ENCODE results near the gene GIMAP1. TPM values are rescaled to one million over a fixed set of nuclear protein-coding genes. Genes with fewer than 3 reads are reported as not detected.
"Not testable (repeated sequence)": the region's sequence is repeated elsewhere in the genome, so short reads cannot be mapped to it uniquely, and the experiment has no call there.

The GIMAP1 gene
- 9.8 TPM for total RNA-seq
- 10.7 TPM for polyA plus RNA-seq
- long read RNA-seq, donor 1, full-length matches to known transcripts = 1 of 1 reads
- long read RNA-seq, donor 1, partial matches to known transcripts = 0 of 1 reads
- long read RNA-seq, donor 1, other reads (novel, unspliced or antisense) = 0 of 1 reads
- long read RNA-seq, donor 2 = 0 reads
- long read RNA-seq, donor 3, full-length matches to known transcripts = 6 of 6 reads
- long read RNA-seq, donor 3, partial matches to known transcripts = 0 of 6 reads
- long read RNA-seq, donor 3, other reads (novel, unspliced or antisense) = 0 of 6 reads
- long read RNA-seq, donor 4, full-length matches to known transcripts = 9 of 9 reads
- long read RNA-seq, donor 4, partial matches to known transcripts = 0 of 9 reads
- long read RNA-seq, donor 4, other reads (novel, unspliced or antisense) = 0 of 9 reads
- long read RNA-seq, donor 5, full-length matches to known transcripts = 12 of 12 reads
- long read RNA-seq, donor 5, partial matches to known transcripts = 0 of 12 reads
- long read RNA-seq, donor 5, other reads (novel, unspliced or antisense) = 0 of 12 reads
- long read RNA-seq, donor 6, full-length matches to known transcripts = 14 of 14 reads
- long read RNA-seq, donor 6, partial matches to known transcripts = 0 of 14 reads
- long read RNA-seq, donor 6, other reads (novel, unspliced or antisense) = 0 of 14 reads
- long read RNA-seq, donor 7, full-length matches to known transcripts = 10 of 10 reads
- long read RNA-seq, donor 7, partial matches to known transcripts = 0 of 10 reads
- long read RNA-seq, donor 7, other reads (novel, unspliced or antisense) = 0 of 10 reads
- long read RNA-seq, donor 8, full-length matches to known transcripts = 5 of 5 reads
- long read RNA-seq, donor 8, partial matches to known transcripts = 0 of 5 reads
- long read RNA-seq, donor 8, other reads (novel, unspliced or antisense) = 0 of 5 reads
- long read RNA-seq, donor 9, full-length matches to known transcripts = 2 of 2 reads
- long read RNA-seq, donor 9, partial matches to known transcripts = 0 of 2 reads
- long read RNA-seq, donor 9, other reads (novel, unspliced or antisense) = 0 of 2 reads
- long read RNA-seq, donor 10, full-length matches to known transcripts = 4 of 4 reads
- long read RNA-seq, donor 10, partial matches to known transcripts = 0 of 4 reads
- long read RNA-seq, donor 10, other reads (novel, unspliced or antisense) = 0 of 4 reads

DNA sequence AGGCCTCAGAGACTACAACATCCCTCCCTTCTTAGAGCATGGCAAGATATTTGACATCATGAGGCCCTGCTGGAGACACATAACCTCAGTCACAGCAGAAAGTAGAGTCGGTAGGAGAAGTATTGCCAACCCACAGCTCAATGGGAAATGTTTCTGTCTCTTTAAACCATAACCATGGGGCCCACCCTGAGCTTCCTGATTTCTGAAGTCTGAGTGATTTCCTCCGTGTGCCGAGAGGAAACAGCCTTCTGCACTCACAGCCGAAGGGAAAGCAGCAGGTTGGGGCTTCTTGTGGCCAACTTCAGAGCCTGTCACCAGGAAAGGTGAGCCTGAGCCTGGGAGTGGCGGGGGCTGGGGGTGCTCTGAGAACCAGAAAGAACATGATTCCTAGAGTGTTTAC lies at the start of gene GIMAP1:
Gene GIMAP1, plus strand, starts transcription at position 246 of the 400 bp plus-strand sequence. CDS start 2,435 bp downstream, outside the sequence.
- H3K27ac ChIP-seq (ENCODE audit: low read depth in 1 of 2, low read length in 1 of 2) = peak within 1 kb of the TSS; percentile 73 to 78
- peaks cover 0 to 7% of the 10 kb centered on the region in 2 donors for H3K9me3 ChIP-seq (ENCODE audit: control insufficient read depth in 2 of 2, insufficient read depth in 1 of 2, low read length in 1 of 2)
- 3% methylated on average over 5 of the region's 5 CpGs for WGBS
- peaks cover 3 to 28% of the 10 kb centered on the region in 2 donors for H3K4me1 ChIP-seq (ENCODE audit: control insufficient read depth in 2 of 2, insufficient read depth in 2 of 2, low read length in 2 of 2)
- no peaks in the 10 kb centered on the region for H3K27me3 ChIP-seq (ENCODE audit: control insufficient read depth in 2 of 2, insufficient read depth in 1 of 2, low read length in 1 of 2)
- peak within 1 kb of the TSS; percentile 51 to 62 for H3K4me3 ChIP-seq (ENCODE audit: low read length in 2 of 2)
- peaks cover 3 to 25% of the 10 kb centered on the region in 2 donors for H3K36me3 ChIP-seq (ENCODE audit: control insufficient read depth in 2 of 2, insufficient read depth in 2 of 2, low read length in 1 of 2)
- peak in 7 of 9 donors; percentile 55 to 88 (median 66) for DNase-seq (ENCODE audit: low read depth in 6 of 9, low spot score in 9 of 9)

DNA sequence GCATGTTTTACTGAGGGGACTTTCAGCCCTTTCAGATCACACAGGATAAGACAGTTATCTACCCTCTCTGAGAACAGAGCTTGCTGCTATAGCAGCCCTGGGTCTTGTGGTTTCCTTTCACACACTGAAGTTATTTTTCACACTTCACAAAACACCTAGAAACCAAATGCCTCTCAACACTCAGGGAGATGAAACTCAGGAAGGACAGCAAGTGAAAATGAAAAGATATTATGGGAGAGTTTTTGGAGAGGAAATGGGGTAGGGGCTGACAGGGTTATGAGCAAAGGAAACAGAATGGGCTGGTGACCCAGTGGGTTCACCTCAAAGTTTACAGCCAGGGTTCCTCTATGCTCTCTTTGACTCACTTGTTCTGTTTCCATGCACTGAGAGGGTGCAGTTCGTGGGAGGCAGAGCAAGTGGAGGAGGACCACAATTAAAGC lies 47.9 kb upstream of the GIMAP1 start:
- H3K4me1 ChIP-seq (ENCODE audit: control insufficient read depth in 2 of 2, insufficient read depth in 2 of 2, low read length in 2 of 2) = peaks cover 35 to 58% of the 10 kb centered on the region in 2 donors
- H3K4me3 ChIP-seq (ENCODE audit: low read length in 2 of 2) = peak overlapping the region; percentile 0 to 20
- H3K27ac ChIP-seq (ENCODE audit: low read depth in 1 of 2, low read length in 1 of 2) = peak overlapping the region; percentile 86 to 91
- peak in 7 of 9 donors; percentile 49 to 91 (median 74) for DNase-seq (ENCODE audit: low read depth in 6 of 9, low spot score in 9 of 9)
- H3K27me3 ChIP-seq (ENCODE audit: control insufficient read depth in 2 of 2, insufficient read depth in 1 of 2, low read length in 1 of 2) = no peaks in the 10 kb centered on the region
- H3K36me3 ChIP-seq (ENCODE audit: control insufficient read depth in 2 of 2, insufficient read depth in 2 of 2, low read length in 1 of 2) = no peaks in the 10 kb centered on the region
- H3K9me3 ChIP-seq (ENCODE audit: control insufficient read depth in 2 of 2, insufficient read depth in 1 of 2, low read length in 1 of 2) = peaks cover 0 to 3% of the 10 kb centered on the region in 2 donors
- whole genome bisulfite sequencing = 0% methylated on average over 1 of the region's 1 CpG

DNA sequence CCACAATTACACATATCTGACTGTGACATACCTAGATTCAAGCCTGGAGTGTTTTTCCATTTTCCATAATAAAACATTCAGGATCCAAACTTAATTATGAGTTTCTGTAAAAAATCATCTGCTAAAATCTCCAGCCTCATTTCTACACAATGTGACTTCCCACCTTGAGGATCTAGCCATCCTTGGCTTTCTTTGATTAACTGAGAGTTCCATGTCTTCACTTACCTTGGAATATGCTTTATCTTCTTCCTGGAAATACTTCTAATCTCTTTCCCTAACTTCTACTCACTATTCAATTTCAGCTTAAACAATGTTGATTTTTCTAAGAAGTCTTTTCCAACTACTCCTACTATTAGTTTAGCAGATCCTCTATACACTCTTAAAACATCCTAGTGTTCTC lies 47.4 kb upstream of the GIMAP1 start:
- H3K36me3 ChIP-seq (ENCODE audit: control insufficient read depth in 2 of 2, insufficient read depth in 2 of 2, low read length in 1 of 2) = no peaks in the 10 kb centered on the region
- H3K27me3 ChIP-seq (ENCODE audit: control insufficient read depth in 2 of 2, insufficient read depth in 1 of 2, low read length in 1 of 2) = no peaks in the 10 kb centered on the region
- peaks cover 0 to 3% of the 10 kb centered on the region in 2 donors for H3K9me3 ChIP-seq (ENCODE audit: control insufficient read depth in 2 of 2, insufficient read depth in 1 of 2, low read length in 1 of 2)
- peaks cover 31 to 53% of the 10 kb centered on the region in 2 donors for H3K4me1 ChIP-seq (ENCODE audit: control insufficient read depth in 2 of 2, insufficient read depth in 2 of 2, low read length in 2 of 2)
- peak overlapping the region; percentile 86 to 91 for H3K27ac ChIP-seq (ENCODE audit: low read depth in 1 of 2, low read length in 1 of 2)
- H3K4me3 ChIP-seq (ENCODE audit: low read length in 2 of 2) = no peak overlapping the region
- DNase-seq (ENCODE audit: low read depth in 6 of 9, low spot score in 9 of 9) = no peak

DNA sequence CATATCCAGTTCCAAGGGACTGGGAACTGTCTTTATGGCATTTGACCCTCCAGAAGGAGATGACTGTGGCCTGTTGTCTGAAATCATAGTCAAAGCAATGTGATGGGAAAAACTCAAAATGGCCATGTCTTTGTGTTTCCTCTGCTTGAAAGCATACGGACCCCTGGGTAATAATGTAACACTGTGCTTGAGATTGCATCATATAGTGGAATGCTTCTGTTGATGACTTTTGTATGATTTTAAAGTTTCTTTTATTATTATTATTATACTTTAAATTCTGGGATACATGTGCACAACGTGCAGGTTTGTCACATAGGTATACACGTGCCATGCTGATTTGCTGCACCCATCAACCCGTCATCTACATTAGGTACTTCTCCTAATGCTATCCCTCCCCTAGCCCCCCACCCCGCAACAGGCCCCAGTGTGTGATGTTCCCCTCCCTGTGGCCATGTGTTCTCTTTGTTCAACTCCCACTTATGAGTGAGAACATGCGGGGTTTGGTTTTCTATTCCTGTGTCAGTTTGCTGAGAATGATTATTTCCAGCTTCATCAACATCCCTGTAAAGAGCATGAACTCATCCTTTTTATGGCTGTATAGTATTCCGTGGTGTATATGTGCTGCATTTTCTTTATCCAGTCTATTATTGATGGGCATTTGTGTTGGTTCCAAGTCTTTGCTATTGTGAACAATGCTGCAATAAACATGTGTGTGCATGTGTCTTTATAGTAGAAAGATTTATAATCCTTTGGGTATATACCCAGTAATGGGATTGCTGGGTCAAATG lies 44.4 kb upstream of the GIMAP1 start:
- 96% methylated on average over 7 of the region's 7 CpGs for WGBS

DNA sequence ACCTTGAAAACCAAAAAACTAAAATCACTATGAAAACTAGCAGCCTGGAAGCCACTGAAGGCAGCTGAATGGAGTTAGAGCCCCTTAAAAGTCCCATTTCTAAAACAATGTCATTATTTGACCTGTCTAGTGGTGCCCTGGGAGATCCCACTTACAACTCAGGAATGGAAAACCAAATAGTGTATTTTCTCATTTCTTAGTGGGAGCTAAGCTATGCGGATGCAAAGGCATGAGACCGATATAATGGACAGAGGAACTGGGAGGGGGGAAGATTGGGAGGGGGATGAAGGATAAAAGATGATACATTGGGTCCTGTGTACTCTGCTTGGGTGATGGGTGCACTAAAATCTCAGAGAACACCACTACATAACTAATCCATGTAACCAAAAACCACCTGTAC lies 40.7 kb upstream of the GIMAP1 start:
- no peak for DNase-seq (ENCODE audit: low read depth in 6 of 9, low spot score in 9 of 9)
- Histone ChIP-seq H3K36me3 (ENCODE audit: control insufficient read depth in 2 of 2, insufficient read depth in 2 of 2, low read length in 1 of 2) (no peaks in the 10 kb centered on the region), H3K27ac (ENCODE audit: low read depth in 1 of 2, low read length in 1 of 2) (peak overlapping the region; percentile 36 to 84), H3K27me3 (ENCODE audit: control insufficient read depth in 2 of 2, insufficient read depth in 1 of 2, low read length in 1 of 2) (no peaks in the 10 kb centered on the region), H3K9me3 (ENCODE audit: control insufficient read depth in 2 of 2, insufficient read depth in 1 of 2, low read length in 1 of 2) (peaks cover 0 to 8% of the 10 kb centered on the region in 2 donors), H3K4me3 (ENCODE audit: low read length in 2 of 2) (no peak overlapping the region), H3K4me1 (ENCODE audit: control insufficient read depth in 2 of 2, insufficient read depth in 2 of 2, low read length in 2 of 2) (peaks cover 6 to 21% of the 10 kb centered on the region in 2 donors)
- WGBS = 73% methylated on average over 2 of the region's 2 CpGs

More for the DNA sequence above, 44.4 kb upstream of the GIMAP1 start:
- not testable (repeated sequence) for H3K4me3 ChIP-seq (ENCODE audit: low read length in 2 of 2); H3K27me3 ChIP-seq (ENCODE audit: control insufficient read depth in 2 of 2, insufficient read depth in 1 of 2, low read length in 1 of 2); H3K9me3 ChIP-seq (ENCODE audit: control insufficient read depth in 2 of 2, insufficient read depth in 1 of 2, low read length in 1 of 2); DNase-seq (ENCODE audit: low read depth in 6 of 9, low spot score in 9 of 9); H3K36me3 ChIP-seq (ENCODE audit: control insufficient read depth in 2 of 2, insufficient read depth in 2 of 2, low read length in 1 of 2); H3K27ac ChIP-seq (ENCODE audit: low read depth in 1 of 2, low read length in 1 of 2)
- peaks cover 18 to 36% of the 10 kb centered on the region in 2 donors for H3K4me1 ChIP-seq (ENCODE audit: control insufficient read depth in 2 of 2, insufficient read depth in 2 of 2, low read length in 2 of 2)

DNA sequence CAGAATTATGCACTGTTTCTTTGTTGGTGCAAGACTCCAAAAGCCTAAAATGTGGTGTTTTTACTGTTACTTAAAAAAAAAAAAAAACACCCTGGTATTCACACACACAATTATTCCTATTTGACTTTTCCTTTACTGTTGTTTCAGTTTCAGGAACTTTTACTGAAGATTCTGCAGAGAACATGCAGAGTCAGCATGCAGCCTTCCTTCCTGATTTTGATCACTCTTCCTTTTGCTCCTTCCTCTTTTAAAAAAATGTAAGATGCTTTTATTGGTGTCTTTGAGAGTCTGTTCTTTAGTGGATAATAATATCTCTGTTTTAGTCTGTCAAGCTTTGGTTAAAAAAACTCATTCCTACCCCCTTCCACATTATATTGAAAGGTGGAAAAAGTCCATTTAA lies 40.1 kb upstream of the GIMAP1 start:
- H3K36me3 ChIP-seq (ENCODE audit: control insufficient read depth in 2 of 2, insufficient read depth in 2 of 2, low read length in 1 of 2); DNase-seq (ENCODE audit: low read depth in 6 of 9, low spot score in 9 of 9); H3K9me3 ChIP-seq (ENCODE audit: control insufficient read depth in 2 of 2, insufficient read depth in 1 of 2, low read length in 1 of 2); H3K27me3 ChIP-seq (ENCODE audit: control insufficient read depth in 2 of 2, insufficient read depth in 1 of 2, low read length in 1 of 2); H3K4me3 ChIP-seq (ENCODE audit: low read length in 2 of 2): not testable (repeated sequence)
- H3K27ac ChIP-seq (ENCODE audit: low read depth in 1 of 2, low read length in 1 of 2) = peak overlapping the region in 1 of 2 donors; percentile 84
- H3K4me1 ChIP-seq (ENCODE audit: control insufficient read depth in 2 of 2, insufficient read depth in 2 of 2, low read length in 2 of 2) = peaks cover 4 to 20% of the 10 kb centered on the region in 2 donors

DNA sequence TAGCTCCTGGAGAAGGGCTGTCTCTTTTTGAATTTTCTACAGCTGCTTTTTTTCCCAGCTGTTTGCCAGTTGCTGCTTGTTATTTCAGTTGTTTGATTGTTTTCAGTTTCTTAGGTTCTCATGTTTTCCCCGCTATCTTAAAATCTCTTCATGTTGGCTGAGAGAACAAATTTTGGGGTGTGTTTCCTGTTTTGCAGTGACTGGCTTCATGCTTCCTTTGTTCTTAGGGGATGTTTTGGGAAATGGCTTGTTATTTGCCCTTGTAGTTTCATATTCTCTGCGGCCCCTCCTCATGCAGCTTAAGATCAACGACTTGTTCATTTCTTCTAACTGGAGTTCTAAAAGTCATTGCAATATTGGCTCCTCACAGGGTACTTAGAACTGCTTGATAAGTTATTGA lies 39.6 kb upstream of the GIMAP1 start:
- H3K4me1 ChIP-seq (ENCODE audit: control insufficient read depth in 2 of 2, insufficient read depth in 2 of 2, low read length in 2 of 2) = peaks cover 4 to 20% of the 10 kb centered on the region in 2 donors
- not testable (repeated sequence) for H3K27me3 ChIP-seq (ENCODE audit: control insufficient read depth in 2 of 2, insufficient read depth in 1 of 2, low read length in 1 of 2); H3K4me3 ChIP-seq (ENCODE audit: low read length in 2 of 2); H3K9me3 ChIP-seq (ENCODE audit: control insufficient read depth in 2 of 2, insufficient read depth in 1 of 2, low read length in 1 of 2); H3K36me3 ChIP-seq (ENCODE audit: control insufficient read depth in 2 of 2, insufficient read depth in 2 of 2, low read length in 1 of 2)
- peak overlapping the region in 1 of 2 donors; percentile 84 for H3K27ac ChIP-seq (ENCODE audit: low read depth in 1 of 2, low read length in 1 of 2)
- DNase-seq (ENCODE audit: low read depth in 6 of 9, low spot score in 9 of 9) = peak in 1 of 9 donors; percentile 58
- 3% methylated on average over 3 of the region's 3 CpGs for WGBS

DNA sequence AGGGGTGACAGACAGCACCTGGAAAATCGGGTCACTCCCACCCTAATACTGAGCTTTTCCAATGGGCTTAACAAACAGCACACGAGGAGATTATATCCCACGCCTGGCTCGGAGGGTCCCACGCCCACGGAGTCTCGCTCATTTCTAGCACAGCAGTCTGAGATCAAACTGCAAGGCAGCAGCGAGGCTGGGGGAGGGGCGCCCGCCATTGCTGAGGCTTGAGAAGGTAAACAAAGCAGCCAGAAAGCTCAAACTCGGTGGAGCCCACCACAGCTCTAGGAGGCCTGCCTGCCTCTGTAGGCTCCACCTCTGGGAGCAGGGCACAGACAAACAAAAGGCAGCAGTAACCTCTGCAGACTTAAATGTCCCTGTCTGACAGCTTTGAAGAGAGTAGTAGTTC lies 37.8 kb upstream of the GIMAP1 start:
- H3K27ac ChIP-seq (ENCODE audit: low read depth in 1 of 2, low read length in 1 of 2) = peak overlapping the region in 1 of 2 donors; percentile 25
- WGBS = 80% methylated on average over 11 of the region's 11 CpGs
- DNase-seq (ENCODE audit: low read depth in 6 of 9, low spot score in 9 of 9) = not testable (repeated sequence)

More for the DNA sequence above, 37.8 kb upstream of the GIMAP1 start:
- not testable (repeated sequence) for H3K9me3 ChIP-seq (ENCODE audit: control insufficient read depth in 2 of 2, insufficient read depth in 1 of 2, low read length in 1 of 2); H3K27me3 ChIP-seq (ENCODE audit: control insufficient read depth in 2 of 2, insufficient read depth in 1 of 2, low read length in 1 of 2); H3K4me3 ChIP-seq (ENCODE audit: low read length in 2 of 2); H3K36me3 ChIP-seq (ENCODE audit: control insufficient read depth in 2 of 2, insufficient read depth in 2 of 2, low read length in 1 of 2)
- peaks cover 4 to 20% of the 10 kb centered on the region in 2 donors for H3K4me1 ChIP-seq (ENCODE audit: control insufficient read depth in 2 of 2, insufficient read depth in 2 of 2, low read length in 2 of 2)
